Pulmonary artery endothelial cell (primary cell): Measurements from ENCODE around the gene COPB2. TPM values are rescaled to one million over a fixed set of nuclear protein-coding genes. Genes with fewer than 3 reads are reported as not detected.

Source experiments
- DNase-seq: peaks from one replicate; pipeline ENCODE4 v3.0.0-alpha.2; 2011; ENCODE audit warnings: low read depth, low spot score
- total RNA-seq: library from RNA; depleted of rRNA; stranded (reverse); fragments of >200 nt; gene quantifications from 2 replicates; pipeline ENCODE4 v1.2.3, GENCODE V29; 2014

The COPB2 gene
- total RNA-seq, 1 donor from 2014 or later = 239 TPM

DNA sequence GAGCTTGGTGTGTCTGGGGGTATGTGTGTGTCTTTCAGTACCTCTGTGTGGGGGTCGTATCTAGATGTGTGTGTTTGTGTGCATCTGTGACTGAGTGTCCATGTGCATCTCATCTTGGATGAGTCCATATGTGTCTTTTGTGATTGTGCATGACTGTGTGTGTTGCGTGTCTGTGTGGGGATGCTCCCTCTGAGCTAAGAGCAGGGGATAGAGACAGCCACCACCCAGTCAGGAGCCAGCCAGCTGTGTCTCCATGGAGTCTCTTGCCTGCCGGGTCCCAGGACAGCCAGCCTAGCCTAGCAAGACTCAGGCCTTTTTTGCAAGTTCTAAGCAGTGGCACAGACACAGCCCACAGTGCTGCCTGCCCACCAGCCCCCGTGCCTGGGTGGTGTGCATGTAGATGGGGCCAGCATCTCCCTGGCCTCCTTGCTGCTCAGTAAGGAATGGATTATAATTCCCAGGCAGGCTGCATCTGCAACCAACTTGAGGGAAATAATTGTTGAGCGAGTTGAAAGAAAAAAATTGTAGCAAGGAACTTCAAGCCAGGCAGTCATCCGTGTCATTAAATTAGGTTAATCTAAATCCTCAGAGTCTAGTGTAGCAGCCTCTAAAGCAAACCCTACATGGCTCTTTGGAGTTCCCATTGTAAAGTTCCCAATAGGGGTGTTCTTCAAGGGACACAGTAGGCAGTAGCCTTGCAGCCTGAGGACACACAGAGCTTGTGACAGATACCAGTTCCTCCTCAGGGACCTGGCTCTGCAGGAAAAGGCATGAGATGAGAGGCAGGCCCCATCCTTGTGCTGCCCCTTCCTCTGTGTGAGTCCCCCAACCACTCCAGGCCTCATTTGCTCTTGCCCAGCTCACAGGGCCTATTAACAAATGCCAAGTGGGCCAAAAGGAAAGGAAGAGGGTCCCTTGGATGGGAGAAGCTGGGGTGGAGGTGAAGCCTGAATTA lies 81.6 kb downstream of the COPB2 start:
- no peak for DNase-seq

Other genes starting within 250 kb of the COPB2 start
- gene MRPS22, start 45.6 kb downstream of the COPB2 start, total RNA-seq = 70.3 and 81.4 TPM in 2 replicates
- not detected in 2 replicates for gene RBP2, start 86.9 kb upstream of the COPB2 start, total RNA-seq
- gene RBP1, start 150.1 kb upstream of the COPB2 start, total RNA-seq = 2.4 and 3.1 TPM in 2 replicates